Right lobe of liver (tissue), 4 donors: ENCODE measurements around the gene BCAR3.

Experiments used
- POLR2A ChIP-seq: fragments of 450-650 bp; IDR thresholded peaks from one replicate; pipeline ENCODE4 v1.6.1; 2017; ENCODE audit warnings: antibody characterized with exemption, mild to moderate bottlenecking
- TF ChIP-seq, protein P1 (sequence below), 4 donors: fragments of 200-600 bp in 3 of 4; fragments of 450-650 bp in 1 of 4; IDR thresholded peaks; one replicate each; pipeline versions ENCODE4 v1.5.1 to v1.8.0; 2016 to 2022; ENCODE audit warnings: antibody characterized with exemption in 4 of 4, mild to moderate bottlenecking in 2 of 4
- donor health status: DM: no; HTN: no; CAD: no.
- donor health status: DM: no; HTN: no; CAD: no.
- donor health status: DM: no; HTN: yes; CAD: no.

DNA sequence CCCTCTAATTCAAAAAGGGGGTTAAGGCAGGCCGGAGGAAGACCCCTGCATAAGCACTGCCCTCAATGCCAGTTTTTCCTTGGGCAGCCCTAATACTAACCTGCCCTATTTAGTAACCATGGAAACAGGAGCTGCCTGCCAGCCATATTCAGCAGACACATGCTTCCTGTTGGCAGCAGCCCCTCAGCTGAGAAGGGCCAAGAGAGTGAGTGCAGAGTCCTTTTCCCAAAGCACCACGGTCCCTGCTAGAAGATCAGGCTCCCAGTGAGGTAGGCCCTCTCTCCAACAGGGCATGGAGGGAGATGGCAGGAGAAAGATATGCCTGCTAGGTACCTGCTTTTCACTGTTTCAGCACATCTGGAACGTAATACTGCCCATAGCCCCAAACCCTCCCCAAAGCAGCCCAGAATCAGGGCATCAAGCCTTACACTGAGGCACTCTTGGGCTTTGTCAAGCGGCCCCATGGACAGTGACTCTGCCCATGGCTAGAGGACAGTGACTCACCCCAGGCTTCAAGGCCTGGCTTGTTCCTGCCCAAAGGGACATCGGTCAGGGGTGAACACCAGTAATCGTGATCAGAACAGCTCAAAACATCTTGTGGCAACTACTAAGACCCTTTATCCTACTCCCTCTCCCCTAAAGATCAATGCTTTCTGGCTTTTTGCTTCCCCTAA, 64.5 kb downstream of the BCAR3 start:
- TF ChIP-seq, protein P1, sequence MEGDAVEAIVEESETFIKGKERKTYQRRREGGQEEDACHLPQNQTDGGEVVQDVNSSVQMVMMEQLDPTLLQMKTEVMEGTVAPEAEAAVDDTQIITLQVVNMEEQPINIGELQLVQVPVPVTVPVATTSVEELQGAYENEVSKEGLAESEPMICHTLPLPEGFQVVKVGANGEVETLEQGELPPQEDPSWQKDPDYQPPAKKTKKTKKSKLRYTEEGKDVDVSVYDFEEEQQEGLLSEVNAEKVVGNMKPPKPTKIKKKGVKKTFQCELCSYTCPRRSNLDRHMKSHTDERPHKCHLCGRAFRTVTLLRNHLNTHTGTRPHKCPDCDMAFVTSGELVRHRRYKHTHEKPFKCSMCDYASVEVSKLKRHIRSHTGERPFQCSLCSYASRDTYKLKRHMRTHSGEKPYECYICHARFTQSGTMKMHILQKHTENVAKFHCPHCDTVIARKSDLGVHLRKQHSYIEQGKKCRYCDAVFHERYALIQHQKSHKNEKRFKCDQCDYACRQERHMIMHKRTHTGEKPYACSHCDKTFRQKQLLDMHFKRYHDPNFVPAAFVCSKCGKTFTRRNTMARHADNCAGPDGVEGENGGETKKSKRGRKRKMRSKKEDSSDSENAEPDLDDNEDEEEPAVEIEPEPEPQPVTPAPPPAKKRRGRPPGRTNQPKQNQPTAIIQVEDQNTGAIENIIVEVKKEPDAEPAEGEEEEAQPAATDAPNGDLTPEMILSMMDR (IDR thresholded peaks at IDR 0.05), result no peak
- TF ChIP-seq POLR2A, result peak; percentile 2
